Adrenal gland (tissue), 12 donors: ENCODE measurements around the gene ASAP2. TPM values are rescaled to one million over a fixed set of nuclear protein-coding genes. Genes with fewer than 3 reads are reported as not detected.

Experiments used
- DNase-seq, 7 donors: peaks; one replicate each; pipeline ENCODE4 v3.0.0-alpha.2; 2019 to 2020
- H3K27ac ChIP-seq, 5 donors: fragments of 200-600 bp; sonication (generic) in 4 of 5; 1 replicate in 3 of 5; 2 replicates in 2 of 5; pipeline versions ENCODE4 v1.5.1 to v1.8.0; 2016 to 2020; ENCODE audit warnings: mild to moderate bottlenecking in 1 of 5
- H3K27me3 ChIP-seq: fragments of 200-600 bp; 2 replicates; pipeline ENCODE4 v1.8.0; 2021
- H3K36me3 ChIP-seq, 2 donors: fragments of 200-600 bp; replicated peaks in 1 of 2; 1 replicate in 1 of 2; 2 replicates in 1 of 2; pipeline versions ENCODE4 v1.5.1 to v1.8.0; 2018 to 2022
- H3K4me1 ChIP-seq, 2 donors: fragments of 200-600 bp; replicated peaks in 1 of 2; 1 replicate in 1 of 2; 2 replicates in 1 of 2; pipeline versions ENCODE4 v1.5.1 to v1.8.0; 2018 to 2021
- H3K4me3 ChIP-seq, 4 donors: fragments of 200-600 bp; sonication (generic) in 3 of 4; one replicate each; pipeline ENCODE4 v1.5.1; 2016 to 2018
- H3K9me3 ChIP-seq, 3 donors: fragments of 200-600 bp; sonication (generic) in 1 of 3; replicated peaks in 1 of 3; 1 replicate in 2 of 3; 2 replicates in 1 of 3; pipeline versions ENCODE4 v1.5.1 to v1.8.0; 2016 to 2021
- POLR2A ChIP-seq, 2 donors: fragments of 450-650 bp; IDR thresholded peaks; one replicate each; pipeline ENCODE4 v1.6.1; 2017; ENCODE audit warnings: antibody characterized with exemption in 2 of 2, mild to moderate bottlenecking in 2 of 2, moderate library complexity in 1 of 2
- WGBS, 4 donors: extraction: QIAGEN DNeasy Blood & Tissue Kit in 2 of 4; methylation state at CpG; one replicate each; pipeline versions ENCODE4 v1.1.5 to v1.1.7; 2013 to 2017; 5-methylcytosine and 5-hydroxymethylcytosine counted together
- intact Hi-C, 2 donors: fragments of 100-400 bp; cut with DNase I; formaldehyde crosslinking; loops; one replicate each; pipeline versions ENCODE4 v1.14.1 to v1.15.0; 2022 to 2023
- polyA plus RNA-seq, 3 donors: library from polyadenylated mRNA; stranded (reverse); fragments of 200-250 nt in 2 of 3; fragments of 350-450 nt in 1 of 3; fragmentation: Illumina TruSeq in 1 of 3; extraction: RNeasy Lipid Tissue Mini Kit (QIAGEN cat#74804) in 1 of 3; gene quantifications; one replicate each; pipeline ENCODE4 v1.2.3, GENCODE V29; 2013 to 2014
- total RNA-seq, 9 donors: library from RNA; depleted of rRNA in 4 of 9; stranded (reverse); fragments of >200 nt in 4 of 9; fragments of 120-200 nt in 1 of 9; fragmentation: NEBNext Ultra II Directional in 1 of 9; extraction: Animal tissue kit (Norgen Biotek cat#: 25700) in 1 of 9; gene quantifications; one replicate each; pipeline versions ENCODE4 v1.1.0 to v1.2.4, GENCODE V29; 2013 to 2023
- TF ChIP-seq, protein P1 (sequence below), 6 experiments: fragments of 450-650 bp in 4 of 6; fragments of 200-600 bp in 2 of 6; sonication (generic) in 1 of 6; IDR thresholded peaks; 1 replicate in 5 of 6; 2 replicates in 1 of 6; pipeline versions ENCODE4 v1.5.1 to v1.8.0; 2016 to 2021; ENCODE audit warnings: antibody characterized with exemption in 6 of 6, mild to moderate bottlenecking in 2 of 6, moderate library complexity in 1 of 6
- donor health status: healthy with polysubstance abuse.
- donor health status: Bipolar disorder and iron deficiency.
- donor health status: DM: yes; HTN: yes; CAD: no.
- donor health status: DM: no; HTN: no; CAD: no.
- donor health status: DM: no; HTN: no; CAD: no.
- donor health status: DM: yes; HTN: yes; CAD: no.

The ASAP2 gene
- total and polyA plus RNA-seq, 12 donors: 5.4 to 12.9 (median 7.7) TPM

DNA sequence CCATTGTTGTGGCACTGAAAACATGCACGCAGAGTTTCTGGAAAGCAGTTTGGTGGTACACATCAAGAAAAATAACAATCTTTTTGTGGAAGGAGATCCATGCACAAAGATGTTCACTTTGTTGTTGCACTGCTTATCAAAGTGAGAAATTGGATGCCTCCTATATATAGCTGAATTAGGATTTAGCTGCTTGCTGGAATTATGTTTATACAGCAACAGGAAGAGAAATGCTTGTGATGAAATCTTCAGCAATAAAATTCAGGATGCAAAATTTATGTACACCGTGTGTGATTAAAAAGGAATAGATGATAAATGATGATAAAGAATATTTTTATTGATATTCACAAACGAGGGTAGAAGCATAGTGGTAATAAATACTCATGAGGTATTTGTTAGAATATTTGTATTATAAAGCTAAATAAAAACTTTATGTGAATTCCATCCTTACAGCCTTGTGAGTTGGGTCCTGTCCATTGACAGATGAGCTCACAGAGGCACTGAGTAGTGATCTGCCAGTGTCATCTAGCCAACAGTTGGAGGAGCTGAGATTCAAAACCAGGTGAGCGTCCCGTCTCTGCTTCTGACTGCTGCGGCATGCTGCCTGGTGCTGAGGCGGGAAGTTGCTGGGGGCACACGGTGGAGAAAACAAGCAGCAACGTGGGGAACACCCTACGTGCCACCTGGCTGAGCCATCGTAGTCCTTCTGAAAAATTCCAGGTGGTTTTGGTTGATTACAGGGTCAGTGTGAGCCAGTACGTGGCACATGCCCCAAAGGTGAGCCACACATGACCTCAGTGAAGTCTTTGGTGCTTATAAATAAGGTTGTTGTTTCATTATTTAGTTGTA lies 80.2 kb downstream of the ASAP2 start:
- Histone ChIP-seq H3K4me3 (no peak overlapping the region), H3K9me3 (no peaks in the 10 kb centered on the region), H3K27ac (no peak overlapping the region), H3K4me1 (no peaks in the 10 kb centered on the region), H3K36me3 (no peaks in the 10 kb centered on the region), H3K27me3 (no peaks in the 10 kb centered on the region)
- intact Hi-C loops: no loop called here
- DNase-seq: no peak
- WGBS, 4 donors: 88 to 92% (median 91%) methylated on average over 12 of the region's 12 CpGs
- no peak for TF ChIP-seq POLR2A (IDR thresholded peaks at IDR 0.05)
- TF ChIP-seq, protein P1, sequence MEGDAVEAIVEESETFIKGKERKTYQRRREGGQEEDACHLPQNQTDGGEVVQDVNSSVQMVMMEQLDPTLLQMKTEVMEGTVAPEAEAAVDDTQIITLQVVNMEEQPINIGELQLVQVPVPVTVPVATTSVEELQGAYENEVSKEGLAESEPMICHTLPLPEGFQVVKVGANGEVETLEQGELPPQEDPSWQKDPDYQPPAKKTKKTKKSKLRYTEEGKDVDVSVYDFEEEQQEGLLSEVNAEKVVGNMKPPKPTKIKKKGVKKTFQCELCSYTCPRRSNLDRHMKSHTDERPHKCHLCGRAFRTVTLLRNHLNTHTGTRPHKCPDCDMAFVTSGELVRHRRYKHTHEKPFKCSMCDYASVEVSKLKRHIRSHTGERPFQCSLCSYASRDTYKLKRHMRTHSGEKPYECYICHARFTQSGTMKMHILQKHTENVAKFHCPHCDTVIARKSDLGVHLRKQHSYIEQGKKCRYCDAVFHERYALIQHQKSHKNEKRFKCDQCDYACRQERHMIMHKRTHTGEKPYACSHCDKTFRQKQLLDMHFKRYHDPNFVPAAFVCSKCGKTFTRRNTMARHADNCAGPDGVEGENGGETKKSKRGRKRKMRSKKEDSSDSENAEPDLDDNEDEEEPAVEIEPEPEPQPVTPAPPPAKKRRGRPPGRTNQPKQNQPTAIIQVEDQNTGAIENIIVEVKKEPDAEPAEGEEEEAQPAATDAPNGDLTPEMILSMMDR (IDR thresholded peaks at IDR 0.05): no peak

DNA sequence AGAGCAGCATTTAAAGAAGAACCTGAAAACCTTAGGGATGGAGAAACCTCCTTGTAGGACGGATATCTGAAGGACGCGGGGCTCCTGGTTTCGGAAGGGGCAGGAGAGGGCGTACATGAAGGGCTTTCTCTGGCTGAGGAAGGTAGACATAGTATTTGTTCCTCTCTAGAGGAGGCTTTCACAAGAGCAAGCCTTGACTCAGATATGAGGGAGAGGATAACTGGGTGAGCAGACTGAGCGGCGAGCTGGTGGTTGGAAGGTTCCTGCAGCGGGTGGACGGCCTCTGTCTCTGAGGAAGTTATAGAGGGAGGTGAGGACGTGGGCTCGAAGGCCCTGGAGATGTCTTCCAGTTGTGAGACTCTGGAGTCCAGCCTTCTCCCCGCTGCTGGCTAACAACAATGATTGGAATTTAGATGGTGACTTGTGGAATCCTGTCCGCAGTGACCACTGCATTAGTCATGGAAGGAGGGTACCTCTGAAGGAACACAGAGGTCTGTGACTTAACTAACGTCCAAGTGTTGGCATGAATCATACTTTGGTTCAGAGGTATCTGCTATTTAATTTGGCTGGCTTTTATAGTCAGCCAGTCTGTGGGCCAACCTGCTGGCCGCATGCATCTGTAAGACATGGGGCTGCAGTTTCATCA lies 80.9 kb downstream of the ASAP2 start:
- no peaks in the 10 kb centered on the region for H3K4me1 ChIP-seq
- H3K4me3 ChIP-seq: no peak overlapping the region
- no peak overlapping the region for H3K27ac ChIP-seq
- H3K27me3 ChIP-seq: no peaks in the 10 kb centered on the region
- no peaks in the 10 kb centered on the region for H3K9me3 ChIP-seq
- no peak for DNase-seq
- intact Hi-C loops: no loop called here
- TF ChIP-seq, protein P1 (IDR thresholded peaks at IDR 0.05): no peak
- TF ChIP-seq POLR2A (IDR thresholded peaks at IDR 0.05): no peak
- WGBS, 4 donors: 87 to 92% (median 90%) methylated on average over 15 of the region's 15 CpGs
- no peaks in the 10 kb centered on the region for H3K36me3 ChIP-seq

DNA sequence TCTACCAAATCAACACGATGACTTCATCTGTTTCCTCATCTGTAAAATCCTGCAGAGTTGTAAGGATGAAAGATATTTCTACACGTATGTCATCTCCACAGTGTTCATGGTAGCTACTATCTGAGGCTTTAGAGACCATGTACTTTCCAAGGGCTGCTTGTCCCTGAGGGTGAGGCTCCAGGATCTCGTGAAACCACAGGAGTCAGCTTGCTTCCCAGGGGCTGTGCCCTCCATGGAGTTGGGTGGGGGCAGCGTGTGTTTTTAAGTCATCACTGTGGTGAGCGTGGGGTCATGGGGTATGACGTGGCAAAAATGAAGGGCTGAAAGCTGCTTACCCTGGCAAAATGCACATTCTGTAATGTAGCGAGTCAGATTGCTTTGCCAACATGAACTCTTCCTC lies 81.6 kb downstream of the ASAP2 start:
- DNase-seq: no peak
- H3K4me1 ChIP-seq: no peaks in the 10 kb centered on the region
- no peak for TF ChIP-seq POLR2A (IDR thresholded peaks at IDR 0.05)
- TF ChIP-seq, protein P1 (IDR thresholded peaks at IDR 0.05): no peak
- 70 to 96% (median 86%) methylated on average over 3 to 7 of the region's 7 CpGs for WGBS, 4 donors
- H3K27me3 ChIP-seq: no peaks in the 10 kb centered on the region
- H3K36me3 ChIP-seq: no peaks in the 10 kb centered on the region
- no peaks in the 10 kb centered on the region for H3K9me3 ChIP-seq
- intact Hi-C loops: no loop called here
- H3K27ac ChIP-seq: no peak overlapping the region
- H3K4me3 ChIP-seq: no peak overlapping the region

DNA sequence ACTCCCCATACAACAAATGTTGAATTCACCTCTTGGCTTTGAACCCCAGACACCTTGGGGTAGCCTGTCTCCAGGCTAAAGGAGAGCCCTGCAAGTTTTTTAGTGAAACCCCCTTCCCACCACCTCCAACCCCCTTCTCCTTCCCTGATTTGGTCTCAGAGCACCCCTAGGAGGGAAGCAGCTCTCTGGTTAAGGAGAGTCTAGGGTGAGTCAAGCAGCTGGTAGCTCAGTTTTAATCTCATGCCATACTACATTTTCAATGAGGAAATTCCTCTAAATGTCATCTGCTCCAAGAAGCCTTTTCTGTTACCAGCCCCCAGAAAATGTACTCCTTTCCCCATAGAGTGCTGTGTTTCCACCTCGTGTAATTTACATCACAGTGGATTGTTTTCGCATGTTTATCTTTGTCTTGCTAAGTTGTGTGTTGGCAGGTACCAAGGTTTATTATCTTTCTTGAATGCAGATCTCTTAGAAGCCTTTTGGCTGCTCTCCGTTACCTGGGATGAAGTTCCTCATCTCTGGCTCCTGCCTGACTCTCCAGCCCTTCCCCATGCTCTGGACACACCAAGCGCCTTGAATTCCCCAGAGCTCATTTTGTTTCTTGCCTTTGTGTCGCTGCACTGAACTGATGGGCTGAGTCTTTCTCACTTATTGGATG lies 82.2 kb downstream of the ASAP2 start:
- intact Hi-C loops: no loop called here
- Histone ChIP-seq H3K9me3 (no peaks in the 10 kb centered on the region), H3K27ac (no peak overlapping the region), H3K27me3 (no peaks in the 10 kb centered on the region), H3K4me1 (no peaks in the 10 kb centered on the region), H3K4me3 (no peak overlapping the region), H3K36me3 (no peaks in the 10 kb centered on the region)
- no peak for TF ChIP-seq POLR2A (IDR thresholded peaks at IDR 0.05)
- TF ChIP-seq, protein P1 (IDR thresholded peaks at IDR 0.05): no peak
- 89 to 95% (median 94%) methylated on average over 5 of the region's 5 CpGs for WGBS, 4 donors
- no peak for DNase-seq
